ENCODE data around the gene CETP.

DNA sequence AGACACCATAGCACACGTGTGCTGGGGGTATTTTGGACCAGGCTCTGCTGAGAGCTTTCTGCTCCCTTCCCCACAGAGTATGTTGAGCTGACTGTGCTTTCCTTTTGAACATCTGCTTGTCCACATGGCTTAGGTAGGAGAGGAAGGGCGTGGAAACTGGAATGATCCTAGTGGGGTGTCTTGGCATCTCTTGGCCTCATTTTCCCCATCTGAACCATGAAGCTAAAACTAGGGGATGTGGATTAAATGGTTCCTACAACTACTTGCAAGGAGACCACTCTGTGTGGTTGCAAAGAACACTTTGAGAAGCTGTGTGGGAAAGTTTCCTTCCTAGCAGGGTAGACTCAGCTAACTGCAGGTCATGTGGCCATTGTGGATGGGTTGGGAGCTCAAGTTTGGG is 20.9 kb downstream of the CETP start:
- no peak for TF ChIP-seq REST (IDR thresholded peaks at IDR 0.05; ENCODE audit: borderline replicate concordance)
- no peak for TF ChIP-seq REST (CRISPR knock-in tag; IDR thresholded peaks at IDR 0.05; ENCODE audit: low read depth)
- no peak for TF ChIP-seq DPF2 (IDR thresholded peaks at IDR 0.05)
- no peak for TF ChIP-seq MITF (IDR thresholded peaks at IDR 0.05)
- no peak for TF ChIP-seq CBX5 (IDR thresholded peaks at IDR 0.05; ENCODE audit: borderline replicate concordance, low read depth)
- TF ChIP-seq MIER1 (IDR thresholded peaks at IDR 0.05; ENCODE audit: low read depth): no peak
- no peak for TF ChIP-seq POLR2G (IDR thresholded peaks at IDR 0.05; ENCODE audit: low read depth, low read length)
- no peak for TF ChIP-seq CHD2 (IDR thresholded peaks at IDR 0.05; ENCODE audit: low read depth, low read length)
- no peak for TF ChIP-seq CTCF (IDR thresholded peaks at IDR 0.05 in 2 of 3, conservative IDR thresholded peaks at IDR 0.05 in 1 of 3; ENCODE audit: insufficient read depth in 2 of 3, low read depth in 1 of 3, low read length in 3 of 3)
- no peak for TF ChIP-seq NCOA2 (IDR thresholded peaks at IDR 0.05; ENCODE audit: partially characterized antibody in 2 of 2)
- no peak for TF ChIP-seq MTA3 (IDR thresholded peaks at IDR 0.05; ENCODE audit: borderline replicate concordance)
- no peak for TF ChIP-seq ZNF239 (CRISPR knock-in tag; IDR thresholded peaks at IDR 0.05)
- no peak for TF ChIP-seq ZNF639 (CRISPR knock-in tag; conservative IDR thresholded peaks at IDR 0.05 in 1 of 2, IDR thresholded peaks at IDR 0.05 in 1 of 2)
- no peak for TF ChIP-seq FOXM1 (IDR thresholded peaks at IDR 0.05; ENCODE audit: low read depth)
- no peak for TF ChIP-seq FOXM1 (CRISPR knock-in tag; IDR thresholded peaks at IDR 0.05; ENCODE audit: low read depth)
- no peak for TF ChIP-seq SREBF2 (CRISPR knock-in tag; IDR thresholded peaks at IDR 0.05)

All from K562 (cell line).